Mesendoderm (in vitro differentiated cells): Measurements from ENCODE around the gene DIP2B.

Experiments
- DNase-seq: peaks from one replicate; pipeline ENCODE4 v3.0.0; 2013
- H2AK5ac ChIP-seq: 2 replicates; pipeline ENCODE4 v1.6.1; 2013; ENCODE audit warnings: low read length, inconsistent platforms
- H2BK120ac ChIP-seq: 2 replicates; pipeline ENCODE4 v1.6.1; 2013; ENCODE audit warnings: low read depth, mild to moderate bottlenecking, low read length, moderate library complexity, mixed read lengths
- H2BK15ac ChIP-seq: replicated peaks from 2 replicates; pipeline ENCODE4 v1.6.1; 2013; ENCODE audit warnings: low read depth, mild to moderate bottlenecking, moderate library complexity
- H2BK5ac ChIP-seq: 2 replicates; pipeline ENCODE4 v1.6.1; 2013; ENCODE audit warnings: low read length, inconsistent platforms
- H3K18ac ChIP-seq: 2 replicates; pipeline ENCODE4 v1.6.1; 2013; ENCODE audit warnings: mild to moderate bottlenecking, low read length, mixed read lengths
- H3K23ac ChIP-seq: one replicate; pipeline ENCODE4 v1.6.1; 2013; ENCODE audit warnings: low read length
- H3K27ac ChIP-seq: 2 replicates; pipeline ENCODE4 v1.5.1; 2013; ENCODE audit warnings: low read depth, mild to moderate bottlenecking, inconsistent platforms, low read length, moderate library complexity
- H3K27me3 ChIP-seq: 2 replicates; pipeline ENCODE4 v1.6.1; 2013; ENCODE audit warnings: low read length, control low read depth, mild to moderate bottlenecking, inconsistent platforms; ENCODE audit not compliant: insufficient read depth, poor library complexity
- H3K36me3 ChIP-seq: 2 replicates; pipeline ENCODE4 v1.6.1; 2013; ENCODE audit warnings: low read length, inconsistent platforms; ENCODE audit not compliant: control insufficient read depth, insufficient read depth
- H3K4ac ChIP-seq: one replicate; pipeline ENCODE4 v1.6.1; 2013; ENCODE audit warnings: low read depth, mild to moderate bottlenecking, low read length, moderate library complexity
- H3K4me1 ChIP-seq: 2 replicates; pipeline ENCODE4 v1.6.1; 2013; ENCODE audit warnings: low read depth, low read length, inconsistent platforms; ENCODE audit not compliant: control insufficient read depth
- H3K4me2 ChIP-seq: 2 replicates; pipeline ENCODE4 v1.6.1; 2013; ENCODE audit warnings: low read length
- H3K4me3 ChIP-seq: 2 replicates; pipeline ENCODE4 v1.5.1; 2013; ENCODE audit warnings: mild to moderate bottlenecking, low read length
- H3K56ac ChIP-seq: one replicate; pipeline ENCODE4 v1.6.1; 2013; ENCODE audit warnings: low read length
- H3K79me1 ChIP-seq: 2 replicates; pipeline ENCODE4 v1.6.1; 2013; ENCODE audit warnings: low read length, inconsistent platforms
- H3K79me2 ChIP-seq: 2 replicates; pipeline ENCODE4 v1.6.1; 2013; ENCODE audit warnings: mild to moderate bottlenecking, low read length; ENCODE audit not compliant: control insufficient read depth, insufficient read depth
- H3K9ac ChIP-seq: 2 replicates; pipeline ENCODE4 v1.6.1; 2013; ENCODE audit warnings: low read length, inconsistent platforms
- H4K5ac ChIP-seq: one replicate; pipeline ENCODE4 v1.6.1; 2013; ENCODE audit warnings: low read length
- H4K8ac ChIP-seq: one replicate; pipeline ENCODE4 v1.6.1; 2013; ENCODE audit warnings: low read depth, mild to moderate bottlenecking, control low read depth, low read length, moderate library complexity
- WGBS: extraction: QIAGEN DNeasy Blood & Tissue Kit; methylation state at CpG from one replicate; pipeline ENCODE4 v1.1.7; 2013; ENCODE audit warnings: low lambda C conversion rate, missing lambda C conversion rate; ENCODE audit not compliant: insufficient coverage; ENCODE audit errors: extremely low coverage; 5-methylcytosine and 5-hydroxymethylcytosine counted together

The DIP2B gene

GRCh38 chr12:50567926-50568325 lies 63.1 kb downstream of the DIP2B start:
- Histone ChIP-seq H2BK15ac (no peak overlapping the region), H3K79me1 (peaks cover 8% of the 10 kb centered on the region), H3K4ac (no peak overlapping the region), H3K56ac (no peak overlapping the region), H3K27ac (no peak overlapping the region), H3K18ac (peak overlapping the region; percentile 51), H3K4me2 (no peak overlapping the region), H3K23ac (no peak overlapping the region), H4K5ac (no peak overlapping the region), H3K4me1 (peaks cover 2% of the 10 kb centered on the region), H2BK120ac (no peak overlapping the region), H4K8ac (no peak overlapping the region), H3K9ac (no peak overlapping the region), H3K4me3 (no peak overlapping the region), H3K27me3 (no peaks in the 10 kb centered on the region), H2AK5ac (no peak overlapping the region), H2BK5ac (no peak overlapping the region), H3K79me2 (peaks cover 15% of the 10 kb centered on the region), H3K36me3 (no peaks in the 10 kb centered on the region)
- WGBS: no CpG with 5 or more reads among the region's 1 CpG
- DNase-seq: no peak

DNA sequence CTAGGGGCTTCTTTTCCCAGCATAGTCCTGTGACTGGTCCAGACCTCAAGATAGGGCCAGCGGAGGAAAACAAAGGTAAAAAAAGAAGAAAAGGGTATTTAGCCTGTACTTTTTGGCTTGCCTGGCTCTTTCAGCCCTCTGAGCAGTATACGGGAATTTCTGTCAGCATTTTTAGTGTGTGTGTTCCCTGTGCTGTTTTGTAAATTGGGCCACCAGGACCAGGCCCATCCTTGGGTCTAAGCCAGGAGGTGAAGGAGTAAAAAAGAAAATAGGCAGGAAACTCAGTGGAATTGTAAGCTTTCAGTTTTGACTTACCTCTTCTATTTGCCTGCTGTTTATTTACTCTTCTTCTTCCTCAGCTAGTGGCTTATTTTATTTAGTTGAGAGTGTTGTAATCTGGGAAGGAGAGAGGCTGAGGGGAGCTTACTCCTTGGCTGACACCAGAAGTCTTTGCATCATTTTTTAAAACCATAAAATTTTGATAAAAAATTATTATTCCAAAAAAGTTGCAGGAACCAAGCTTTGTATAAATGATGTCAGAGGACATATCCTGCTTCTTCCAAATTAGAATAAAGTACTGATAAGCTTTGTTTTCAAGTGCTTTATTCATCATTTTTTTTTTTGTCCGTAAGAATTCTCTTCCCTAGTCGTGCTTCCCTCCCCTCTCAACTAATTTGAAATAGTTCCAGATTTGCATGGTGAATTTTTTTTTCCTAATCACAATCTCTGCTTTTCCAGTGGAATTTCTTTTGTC lies 63.7 kb downstream of the DIP2B start:
- H4K5ac ChIP-seq: no peak overlapping the region
- DNase-seq: no peak

GRCh38 chr12:50569321-50569720 lies 64.5 kb downstream of the DIP2B start:
- WGBS: no CpG with 5 or more reads among the region's 2 CpGs

More for the DNA sequence above, 63.7 kb downstream of the DIP2B start:
- H3K79me1 ChIP-seq: peaks cover 12% of the 10 kb centered on the region
- H2BK120ac ChIP-seq: no peak overlapping the region
- H3K18ac ChIP-seq: peak overlapping the region; percentile 51
- H2AK5ac ChIP-seq: no peak overlapping the region
- H3K23ac ChIP-seq: no peak overlapping the region
- H3K9ac ChIP-seq: no peak overlapping the region
- no peak overlapping the region for H2BK15ac ChIP-seq
- no CpG with 5 or more reads among the region's 4 CpGs for WGBS
- no peak overlapping the region for H4K8ac ChIP-seq
- H3K27me3 ChIP-seq: no peaks in the 10 kb centered on the region
- H3K4ac ChIP-seq: no peak overlapping the region
- no peak overlapping the region for H3K4me2 ChIP-seq
- H3K4me1 ChIP-seq: peaks cover 2% of the 10 kb centered on the region
- no peak overlapping the region for H2BK5ac ChIP-seq
- H3K79me2 ChIP-seq: peaks cover 21% of the 10 kb centered on the region
- no peaks in the 10 kb centered on the region for H3K36me3 ChIP-seq
- no peak overlapping the region for H3K27ac ChIP-seq
- no peak overlapping the region for H3K4me3 ChIP-seq
- H3K56ac ChIP-seq: no peak overlapping the region

GRCh38 chr12:50569876-50570275 lies 65.1 kb downstream of the DIP2B start:
- Histone ChIP-seq H3K4ac (no peak overlapping the region), H3K27ac (no peak overlapping the region), H3K56ac (no peak overlapping the region), H3K4me2 (no peak overlapping the region), H3K23ac (no peak overlapping the region), H4K8ac (no peak overlapping the region), H3K79me2 (peaks cover 20% of the 10 kb centered on the region), H2BK15ac (no peak overlapping the region), H3K18ac (no peak overlapping the region), H2BK5ac (no peak overlapping the region), H3K79me1 (peaks cover 12% of the 10 kb centered on the region), H3K36me3 (no peaks in the 10 kb centered on the region), H3K9ac (no peak overlapping the region), H3K4me1 (peaks cover 4% of the 10 kb centered on the region), H2BK120ac (no peak overlapping the region), H4K5ac (no peak overlapping the region), H2AK5ac (no peak overlapping the region), H3K4me3 (no peak overlapping the region), H3K27me3 (no peaks in the 10 kb centered on the region)
- WGBS: no CpG with 5 or more reads among the region's 3 CpGs
- no peak for DNase-seq

More at GRCh38 chr12:50569321-50569720, 64.5 kb downstream of the DIP2B start:
- no peak overlapping the region for H2BK5ac ChIP-seq
- no peak overlapping the region for H2BK120ac ChIP-seq
- no peak overlapping the region for H3K27ac ChIP-seq
- no peak overlapping the region for H3K56ac ChIP-seq
- no peak overlapping the region for H3K23ac ChIP-seq
- H4K5ac ChIP-seq: no peak overlapping the region
- H2BK15ac ChIP-seq: no peak overlapping the region
- H3K4ac ChIP-seq: no peak overlapping the region
- H3K36me3 ChIP-seq: no peaks in the 10 kb centered on the region
- H3K4me3 ChIP-seq: no peak overlapping the region
- H3K4me2 ChIP-seq: no peak overlapping the region
- peaks cover 12% of the 10 kb centered on the region for H3K79me1 ChIP-seq
- DNase-seq: peak; percentile 40
- no peak overlapping the region for H4K8ac ChIP-seq
- H3K9ac ChIP-seq: no peak overlapping the region
- no peaks in the 10 kb centered on the region for H3K27me3 ChIP-seq
- no peak overlapping the region for H2AK5ac ChIP-seq
- peaks cover 21% of the 10 kb centered on the region for H3K79me2 ChIP-seq
- no peak overlapping the region for H3K18ac ChIP-seq
- peaks cover 2% of the 10 kb centered on the region for H3K4me1 ChIP-seq

GRCh38 chr12:50571786-50572185 lies 67.0 kb downstream of the DIP2B start:
- Histone ChIP-seq H3K9ac (no peak overlapping the region), H3K4me1 (peaks cover 4% of the 10 kb centered on the region), H3K18ac (no peak overlapping the region), H3K79me2 (peaks cover 20% of the 10 kb centered on the region), H3K27ac (no peak overlapping the region), H3K27me3 (no peaks in the 10 kb centered on the region), H3K36me3 (no peaks in the 10 kb centered on the region), H4K5ac (no peak overlapping the region), H2BK120ac (no peak overlapping the region), H3K79me1 (peaks cover 12% of the 10 kb centered on the region), H3K4me2 (no peak overlapping the region), H2BK5ac (no peak overlapping the region), H3K4me3 (no peak overlapping the region), H2BK15ac (no peak overlapping the region), H2AK5ac (no peak overlapping the region), H3K23ac (no peak overlapping the region), H4K8ac (peak overlapping the region; percentile 56), H3K56ac (no peak overlapping the region), H3K4ac (no peak overlapping the region)
- WGBS: no CpG with 5 or more reads among the region's 7 CpGs
- no peak for DNase-seq

GRCh38 chr12:50572287-50572686 lies 67.5 kb downstream of the DIP2B start:
- H2BK120ac ChIP-seq: no peak overlapping the region
- H3K36me3 ChIP-seq: no peaks in the 10 kb centered on the region
- H3K4me3 ChIP-seq: no peak overlapping the region
- no peak overlapping the region for H2BK15ac ChIP-seq
- peaks cover 4% of the 10 kb centered on the region for H3K4me1 ChIP-seq
- H3K27me3 ChIP-seq: no peaks in the 10 kb centered on the region
- H4K8ac ChIP-seq: no peak overlapping the region
- no peak overlapping the region for H3K9ac ChIP-seq
- H3K4me2 ChIP-seq: no peak overlapping the region
- H2BK5ac ChIP-seq: no peak overlapping the region
- no peak overlapping the region for H3K4ac ChIP-seq
- peaks cover 20% of the 10 kb centered on the region for H3K79me2 ChIP-seq
- no peak overlapping the region for H2AK5ac ChIP-seq
- peaks cover 12% of the 10 kb centered on the region for H3K79me1 ChIP-seq
- DNase-seq: peak; percentile 56
- H3K18ac ChIP-seq: no peak overlapping the region
- H3K27ac ChIP-seq: no peak overlapping the region
- no CpG with 5 or more reads among the region's 1 CpG for WGBS
- no peak overlapping the region for H3K23ac ChIP-seq
- H3K56ac ChIP-seq: no peak overlapping the region
- no peak overlapping the region for H4K5ac ChIP-seq
